Mesenchymal stem cell (in vitro differentiated cells and primary cell): ENCODE measurements around the gene KLHL25.

Experiments used
- DNase-seq: peaks from one replicate; pipeline ENCODE4 v3.0.0-alpha.2; 2013
- H2AFZ ChIP-seq: one replicate; pipeline ENCODE4 v1.6.1; 2013; ENCODE audit warnings: low read depth, mild to moderate bottlenecking, control low read depth, inconsistent platforms, low read length, moderate library complexity
- H2AK5ac ChIP-seq: 2 replicates; pipeline ENCODE4 v1.6.1; 2013; ENCODE audit warnings: low read length, moderate library complexity, mild to moderate bottlenecking, inconsistent platforms; ENCODE audit not compliant: severe bottlenecking
- H2BK120ac ChIP-seq: one replicate; pipeline ENCODE4 v1.6.1; 2013; ENCODE audit warnings: low read depth, mild to moderate bottlenecking, inconsistent platforms, low read length, moderate library complexity
- H2BK12ac ChIP-seq, 2 experiments: one replicate each; pipeline ENCODE4 v1.6.1; 2013; ENCODE audit warnings: inconsistent platforms in 2 of 2, low read length in 2 of 2, mild to moderate bottlenecking in 2 of 2, moderate library complexity in 2 of 2, control low read depth in 1 of 2
- H2BK15ac ChIP-seq: one replicate; pipeline ENCODE4 v1.6.1; 2013; ENCODE audit warnings: mild to moderate bottlenecking, low read depth, inconsistent platforms; ENCODE audit not compliant: poor library complexity, severe bottlenecking
- H2BK5ac ChIP-seq: 2 replicates; pipeline ENCODE4 v1.6.1; 2013; ENCODE audit warnings: low read depth, mild to moderate bottlenecking, low read length, control low read depth, inconsistent platforms; ENCODE audit not compliant: poor library complexity, severe bottlenecking
- H3K14ac ChIP-seq, 2 experiments: one replicate each; pipeline ENCODE4 v1.6.1; 2013; ENCODE audit warnings: inconsistent platforms in 2 of 2, low read length in 2 of 2, control low read depth in 1 of 2, mild to moderate bottlenecking in 1 of 2, moderate library complexity in 1 of 2
- H3K18ac ChIP-seq, 2 experiments: one replicate each; pipeline ENCODE4 v1.6.1; 2013; ENCODE audit warnings: inconsistent platforms in 2 of 2, low read length in 2 of 2, control low read depth in 1 of 2, low read depth in 1 of 2, mild to moderate bottlenecking in 1 of 2
- H3K23ac ChIP-seq, 2 experiments: one replicate each; pipeline ENCODE4 v1.6.1; 2013; ENCODE audit warnings: inconsistent platforms in 2 of 2, low read length in 2 of 2, mild to moderate bottlenecking in 2 of 2, moderate library complexity in 2 of 2, control low read depth in 1 of 2
- H3K27ac ChIP-seq: 2 replicates; pipeline ENCODE4 v1.5.1; 2013; ENCODE audit warnings: mild to moderate bottlenecking, moderate library complexity, low read length, control low read depth, inconsistent platforms; ENCODE audit not compliant: poor library complexity, severe bottlenecking
- H3K27me3 ChIP-seq, 2 experiments: 2 replicates each; pipeline versions ENCODE4 v1.6.1 to v1.7.0; 2013; ENCODE audit warnings: low read length in 2 of 2, mild to moderate bottlenecking in 2 of 2, moderate library complexity in 2 of 2, control low read depth in 1 of 2, inconsistent platforms in 1 of 2; ENCODE audit not compliant: control insufficient read depth in 1 of 2, insufficient read depth in 1 of 2
- H3K36me3 ChIP-seq, 2 experiments: 2 replicates each; pipeline versions ENCODE4 v1.6.1 to v1.7.0; 2013; ENCODE audit warnings: low read length in 2 of 2, control low read depth in 1 of 2, inconsistent platforms in 1 of 2, low read depth in 1 of 2, mild to moderate bottlenecking in 1 of 2; ENCODE audit not compliant: insufficient read depth in 2 of 2, control insufficient read depth in 1 of 2
- H3K4ac ChIP-seq, 2 experiments: one replicate each; pipeline ENCODE4 v1.6.1; 2013; ENCODE audit warnings: inconsistent platforms in 2 of 2, low read length in 2 of 2, mild to moderate bottlenecking in 2 of 2, moderate library complexity in 2 of 2, control low read depth in 1 of 2, low read depth in 1 of 2
- H3K4me1 ChIP-seq: 2 replicates; pipeline ENCODE4 v1.6.1; 2013; ENCODE audit warnings: low read depth, low read length, control low read depth; ENCODE audit not compliant: control insufficient read depth, insufficient read depth
- H3K4me2 ChIP-seq: 2 replicates; pipeline ENCODE4 v1.6.1; 2013; ENCODE audit warnings: low read length, mild to moderate bottlenecking, inconsistent platforms; ENCODE audit not compliant: poor library complexity, severe bottlenecking
- H3K4me3 ChIP-seq, 2 experiments: 2 replicates each; pipeline versions ENCODE4 v1.5.1 to v1.7.0; 2013; ENCODE audit warnings: low read length in 2 of 2, mild to moderate bottlenecking in 2 of 2, control low read depth in 1 of 2, low read depth in 1 of 2; ENCODE audit not compliant: insufficient read depth in 1 of 2
- H3K79me1 ChIP-seq: replicated peaks from 2 replicates; pipeline ENCODE4 v1.6.1; 2013; ENCODE audit warnings: mild to moderate bottlenecking, control low read depth, low read length, inconsistent platforms; ENCODE audit not compliant: poor library complexity, severe bottlenecking
- H3K9ac ChIP-seq: 2 replicates; pipeline ENCODE4 v1.7.0; 2013; ENCODE audit warnings: mild to moderate bottlenecking, low read length, moderate library complexity
- H3K9me3 ChIP-seq: 2 replicates; pipeline ENCODE4 v1.7.0; 2013; ENCODE audit warnings: mild to moderate bottlenecking, low read length; ENCODE audit not compliant: control insufficient read depth
- H4K8ac ChIP-seq: one replicate; pipeline ENCODE4 v1.6.1; 2013; ENCODE audit warnings: inconsistent platforms, mild to moderate bottlenecking, low read length, moderate library complexity
- H4K91ac ChIP-seq: one replicate; pipeline ENCODE4 v1.6.1; 2013; ENCODE audit warnings: mild to moderate bottlenecking, low read length, inconsistent platforms
- WGBS: methylation state at CpG from one replicate; pipeline ENCODE4 v1.1.7; 2013; ENCODE audit warnings: mixed read lengths; 5-methylcytosine and 5-hydroxymethylcytosine counted together

The KLHL25 gene

DNA sequence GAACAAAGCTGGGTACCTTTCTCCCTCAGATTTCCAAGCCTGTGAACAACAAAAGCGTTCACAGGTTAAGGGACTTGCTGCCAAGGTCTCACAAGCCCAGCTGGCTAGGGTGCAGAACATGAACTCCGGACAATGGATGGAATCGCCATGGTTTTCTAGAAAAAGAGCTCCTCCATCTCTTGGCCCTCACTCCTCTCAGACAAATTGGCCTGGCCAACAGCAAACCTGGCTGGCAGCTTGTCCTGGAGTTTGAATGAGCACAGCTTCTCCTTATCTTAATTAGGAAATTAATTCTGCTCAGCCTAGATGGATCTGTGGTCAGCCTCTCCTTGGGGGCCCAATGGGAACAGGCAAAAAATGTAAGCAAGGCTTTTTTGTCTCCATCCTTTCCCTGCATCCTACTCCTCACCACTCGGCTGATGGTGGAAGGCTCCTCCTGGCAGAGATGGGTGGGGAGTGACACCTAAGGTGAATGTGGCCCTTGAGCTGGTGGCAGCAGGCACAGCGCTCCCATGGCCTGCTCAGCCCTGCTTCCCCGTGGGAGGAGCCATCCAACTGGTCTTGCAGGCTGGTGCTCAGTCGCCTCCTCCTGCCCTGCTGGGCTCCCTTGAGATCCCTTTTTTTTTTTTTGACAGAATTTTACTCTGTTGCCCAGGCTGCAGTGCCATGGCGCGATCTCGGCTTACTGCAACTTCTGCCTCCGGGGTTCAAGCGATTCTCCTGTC is 5.8 kb downstream of the KLHL25 start:
- H3K9ac ChIP-seq, result no peak overlapping the region
- H3K9me3 ChIP-seq, result no peaks in the 10 kb centered on the region
- no peak overlapping the region for H3K4me2 ChIP-seq
- no peaks in the 10 kb centered on the region for H3K36me3 ChIP-seq
- H2AK5ac ChIP-seq, result no peak overlapping the region
- no peak overlapping the region for H3K18ac ChIP-seq
- no peak overlapping the region for H4K8ac ChIP-seq
- no peak overlapping the region for H3K4ac ChIP-seq
- no peak overlapping the region for H2BK12ac ChIP-seq
- H3K23ac ChIP-seq, result no peak overlapping the region
- no peak overlapping the region for H2AFZ ChIP-seq
- no peak overlapping the region for H4K91ac ChIP-seq
- WGBS, result 95% methylated on average over 12 of the region's 12 CpGs
- no peak overlapping the region for H2BK15ac ChIP-seq
- H3K4me3 ChIP-seq, result no peak overlapping the region
- no peak overlapping the region for H2BK120ac ChIP-seq
- H3K79me1 ChIP-seq, result peaks cover 47% of the 10 kb centered on the region
- H3K27me3 ChIP-seq, result peaks cover 0 to 6% of the 10 kb centered on the region in 2 experiments
- H2BK5ac ChIP-seq, result no peak overlapping the region
- no peak for DNase-seq
- peaks cover 27% of the 10 kb centered on the region for H3K4me1 ChIP-seq
- H3K14ac ChIP-seq, result no peak overlapping the region
- H3K27ac ChIP-seq, result no peak overlapping the region

DNA sequence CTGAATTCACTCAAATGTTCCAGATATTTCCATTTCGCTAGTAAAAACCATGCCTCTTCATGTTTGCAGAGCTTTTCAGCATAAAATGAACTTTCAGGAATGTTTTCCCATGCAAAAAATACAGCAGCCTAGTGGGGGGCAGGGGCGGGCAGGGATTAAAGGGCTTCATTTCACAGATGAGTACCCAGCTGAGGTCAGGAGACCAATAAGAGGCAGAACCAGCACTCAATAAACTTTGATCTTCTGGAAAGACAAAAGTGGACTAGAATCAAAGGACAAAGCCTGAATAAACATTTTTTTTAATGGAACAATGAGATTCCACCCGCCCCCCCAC is 8.0 kb downstream of the KLHL25 start:
- no peak overlapping the region for H3K9ac ChIP-seq
- H4K8ac ChIP-seq, result no peak overlapping the region
- H3K23ac ChIP-seq, result no peak overlapping the region
- H3K27ac ChIP-seq, result no peak overlapping the region
- H2BK12ac ChIP-seq, result no peak overlapping the region
- no peak overlapping the region for H4K91ac ChIP-seq
- no peaks in the 10 kb centered on the region for H3K9me3 ChIP-seq
- no peaks in the 10 kb centered on the region for H3K27me3 ChIP-seq
- H3K4me1 ChIP-seq, result peaks cover 17% of the 10 kb centered on the region
- H3K14ac ChIP-seq, result no peak overlapping the region
- no peak overlapping the region for H2AK5ac ChIP-seq
- H2BK5ac ChIP-seq, result no peak overlapping the region
- H3K18ac ChIP-seq, result no peak overlapping the region
- no peak overlapping the region for H3K4ac ChIP-seq
- DNase-seq, result no peak
- no peak overlapping the region for H2BK120ac ChIP-seq
- H2AFZ ChIP-seq, result no peak overlapping the region
- no peak overlapping the region for H2BK15ac ChIP-seq
- no peaks in the 10 kb centered on the region for H3K36me3 ChIP-seq
- H3K4me3 ChIP-seq, result no peak overlapping the region
- peaks cover 42% of the 10 kb centered on the region for H3K79me1 ChIP-seq
- H3K4me2 ChIP-seq, result no peak overlapping the region
- 91% methylated on average over 2 of the region's 3 CpGs for WGBS

DNA sequence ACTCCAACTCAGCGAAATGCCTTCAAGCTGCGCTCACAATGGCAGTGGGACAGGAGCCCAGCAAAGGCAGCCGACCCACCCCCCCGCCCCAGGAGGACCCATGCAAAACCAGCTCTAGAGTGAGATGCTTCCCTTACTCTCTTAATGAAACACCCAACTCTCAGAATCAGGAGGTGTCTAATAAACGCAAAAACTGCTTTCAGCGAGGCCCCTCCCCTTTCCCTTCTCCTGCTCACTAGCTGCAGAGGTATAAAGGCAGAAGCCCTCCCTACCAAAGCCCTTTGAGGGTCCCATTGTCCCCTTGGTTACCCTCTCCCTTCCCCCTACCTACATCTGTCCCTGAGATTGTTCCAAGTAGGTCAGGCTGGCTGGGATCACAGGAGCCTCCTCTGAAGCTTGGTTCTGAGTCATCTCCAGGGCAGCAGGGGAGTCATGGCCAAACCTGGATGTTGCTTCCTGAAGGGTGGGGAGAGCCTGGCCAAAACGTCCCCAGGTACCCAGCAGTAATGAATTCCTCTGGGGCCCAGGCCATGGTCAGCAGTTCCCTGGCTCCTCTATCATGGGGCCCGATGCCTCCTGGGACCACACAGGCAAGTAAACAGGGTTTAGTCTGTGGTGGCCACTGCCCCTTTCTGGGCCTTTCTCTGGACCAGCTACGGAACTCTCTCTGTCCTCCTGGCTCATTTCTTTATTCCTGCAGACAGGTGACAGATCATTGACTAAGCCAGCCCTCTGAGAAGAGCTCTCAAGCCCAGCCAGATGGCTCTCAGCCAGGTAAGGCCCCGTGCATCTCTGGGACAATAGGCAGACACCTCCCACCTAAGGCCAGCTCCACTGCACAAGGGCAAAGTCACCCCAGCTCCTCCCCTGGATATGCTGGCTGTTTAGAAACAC is 8.6 kb downstream of the KLHL25 start:
- Histone ChIP-seq H3K14ac (no peak overlapping the region), H3K23ac (no peak overlapping the region), H3K4me1 (peaks cover 17% of the 10 kb centered on the region), H3K4ac (no peak overlapping the region), H2AFZ (no peak overlapping the region), H3K79me1 (peaks cover 40% of the 10 kb centered on the region), H3K9ac (no peak overlapping the region), H2BK5ac (no peak overlapping the region), H2BK12ac (peak overlapping the region; percentile 18 to 59), H3K18ac (peak overlapping the region in 1 of 2 experiments; percentile 33), H3K27me3 (no peaks in the 10 kb centered on the region), H4K8ac (peak overlapping the region; percentile 62), H3K36me3 (no peaks in the 10 kb centered on the region), H4K91ac (no peak overlapping the region), H2BK15ac (no peak overlapping the region), H3K4me3 (no peak overlapping the region), H3K9me3 (no peaks in the 10 kb centered on the region), H3K27ac (peak overlapping the region; percentile 11), H2AK5ac (peak overlapping the region; percentile 20), H3K4me2 (no peak overlapping the region), H2BK120ac (no peak overlapping the region)
- DNase-seq, result peak; percentile 38
- WGBS, result 76% methylated on average over 10 of the region's 10 CpGs

DNA sequence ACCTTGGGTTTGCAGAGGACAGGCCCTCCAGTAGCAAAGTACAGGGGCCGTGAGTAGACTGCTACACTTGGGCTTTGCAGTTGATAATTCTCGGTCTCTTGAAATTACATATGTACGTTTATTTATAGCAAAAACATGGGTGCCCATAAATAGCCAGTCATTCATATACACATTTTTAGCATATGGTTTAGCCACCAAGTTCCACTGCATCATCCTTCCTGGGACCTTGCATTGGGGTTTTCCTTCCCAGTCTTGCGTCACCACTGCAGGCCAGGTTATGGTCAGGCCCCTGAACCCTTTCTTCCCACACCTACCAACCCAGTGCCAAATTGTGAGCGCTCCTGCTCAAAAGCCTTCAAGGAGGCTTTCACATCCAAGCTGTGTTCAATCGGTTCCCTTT is 12.7 kb downstream of the KLHL25 start:
- Histone ChIP-seq H4K91ac (no peak overlapping the region), H2AK5ac (no peak overlapping the region), H3K23ac (no peak overlapping the region), H2BK120ac (no peak overlapping the region), H3K4me2 (no peak overlapping the region), H2BK12ac (no peak overlapping the region), H3K4ac (no peak overlapping the region), H3K36me3 (peaks cover 0 to 3% of the 10 kb centered on the region in 2 experiments), H2AFZ (no peak overlapping the region), H3K4me1 (peaks cover 18% of the 10 kb centered on the region), H2BK5ac (no peak overlapping the region), H3K9ac (no peak overlapping the region), H3K14ac (no peak overlapping the region), H3K9me3 (no peaks in the 10 kb centered on the region), H3K18ac (no peak overlapping the region), H3K27me3 (no peaks in the 10 kb centered on the region), H3K4me3 (no peak overlapping the region), H4K8ac (no peak overlapping the region), H3K27ac (no peak overlapping the region), H2BK15ac (no peak overlapping the region), H3K79me1 (peaks cover 47% of the 10 kb centered on the region)
- no peak for DNase-seq
- 95% methylated on average over 6 of the region's 6 CpGs for WGBS
